Stimulated activated CD4-positive, alpha-beta T cell treated with anti-CD3 and anti-CD28 coated beads, Interleukin-12 subunit alpha, Interleukin-12 subunit beta, amount 100 ng/mL, for 24 hours (primary cell): Measurements from ENCODE around the gene GRXCR1.

ENCODE experiments used
- DNase-seq, 2 experiments: peaks; one replicate each; pipeline ENCODE4 v3.0.0-alpha.2; 2020; ENCODE audit warnings: low read depth in 2 of 2

Gene GRXCR1

GRCh38 chr4:42927946-42928345 is 35.4 kb downstream of the GRXCR1 start:
- no peak for DNase-seq

DNA sequence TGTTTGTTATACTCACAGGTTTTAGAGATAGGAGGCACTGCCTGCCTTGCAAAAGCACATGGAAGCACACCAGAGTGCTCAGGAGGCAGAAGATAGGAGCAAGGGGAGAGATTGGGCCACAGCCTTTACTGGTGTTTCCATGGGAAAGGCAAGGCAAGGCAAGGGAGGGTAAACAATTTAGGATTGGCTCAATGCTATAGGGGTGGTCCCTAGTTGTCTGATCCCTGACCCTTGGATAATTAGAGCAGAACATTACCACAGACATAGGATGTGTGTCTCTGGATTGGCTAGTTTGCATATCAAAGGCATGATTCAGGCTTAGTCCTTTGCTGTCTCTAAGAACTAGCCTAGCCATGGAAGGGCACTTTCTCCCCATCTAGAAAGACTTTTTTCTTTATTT is 36.1 kb downstream of the GRXCR1 start:
- DNase-seq = no peak

- DNase-seq = no peak
Observed at GRCh38 chr4:42942216-42942615, 49.7 kb downstream of the GRXCR1 start.

DNA sequence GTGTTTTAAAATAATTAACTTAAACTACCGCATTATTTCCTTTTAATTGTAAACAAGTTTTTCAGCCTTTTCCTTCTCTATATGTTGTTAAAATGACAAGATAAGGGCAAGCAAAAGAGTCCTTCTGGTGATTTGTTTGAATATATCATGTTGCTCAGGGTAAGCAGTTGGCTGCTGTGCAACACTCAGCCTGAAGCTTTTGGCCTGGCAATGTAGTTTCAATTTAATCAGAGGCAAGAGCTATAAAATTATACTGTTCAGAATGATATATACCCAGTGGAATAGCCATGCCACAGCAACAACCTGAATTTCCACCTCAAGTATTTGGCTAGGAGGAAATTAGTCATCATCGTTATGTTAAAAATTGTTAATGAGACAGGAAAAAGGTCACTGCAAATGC is 53.4 kb downstream of the GRXCR1 start:
- DNase-seq = no peak

DNA sequence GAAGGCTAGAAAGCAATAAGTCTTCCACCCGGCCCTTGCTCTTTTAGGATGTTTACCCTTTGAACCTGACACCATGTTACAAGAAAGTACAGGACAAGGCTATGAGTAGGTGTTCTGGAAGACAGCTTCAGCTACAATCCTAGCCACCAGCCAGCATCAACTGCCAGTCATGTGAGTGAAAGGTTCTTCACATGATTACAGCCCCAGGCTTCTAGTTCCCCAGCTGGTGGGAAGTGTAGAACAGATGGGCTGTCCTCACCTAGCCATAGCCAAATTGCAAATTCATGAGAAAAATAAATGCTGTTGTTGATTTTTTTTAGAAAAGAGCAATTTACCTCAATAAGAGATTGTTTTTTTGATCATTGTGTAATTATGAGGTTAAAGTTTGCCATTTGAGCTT is 60.8 kb downstream of the GRXCR1 start:
- DNase-seq = no peak

GRCh38 chr4:42954963-42955669 is 62.6 kb downstream of the GRXCR1 start:
- no peak for DNase-seq

- no peak for DNase-seq
Observed at GRCh38 chr4:42955746-42956505, 63.4 kb downstream of the GRXCR1 start.

GRCh38 chr4:42965326-42965725 is 72.8 kb downstream of the GRXCR1 start:
- DNase-seq = no peak

- DNase-seq = no peak
Observed at GRCh38 chr4:42985976-42986375, 93.5 kb downstream of the GRXCR1 start.

DNA sequence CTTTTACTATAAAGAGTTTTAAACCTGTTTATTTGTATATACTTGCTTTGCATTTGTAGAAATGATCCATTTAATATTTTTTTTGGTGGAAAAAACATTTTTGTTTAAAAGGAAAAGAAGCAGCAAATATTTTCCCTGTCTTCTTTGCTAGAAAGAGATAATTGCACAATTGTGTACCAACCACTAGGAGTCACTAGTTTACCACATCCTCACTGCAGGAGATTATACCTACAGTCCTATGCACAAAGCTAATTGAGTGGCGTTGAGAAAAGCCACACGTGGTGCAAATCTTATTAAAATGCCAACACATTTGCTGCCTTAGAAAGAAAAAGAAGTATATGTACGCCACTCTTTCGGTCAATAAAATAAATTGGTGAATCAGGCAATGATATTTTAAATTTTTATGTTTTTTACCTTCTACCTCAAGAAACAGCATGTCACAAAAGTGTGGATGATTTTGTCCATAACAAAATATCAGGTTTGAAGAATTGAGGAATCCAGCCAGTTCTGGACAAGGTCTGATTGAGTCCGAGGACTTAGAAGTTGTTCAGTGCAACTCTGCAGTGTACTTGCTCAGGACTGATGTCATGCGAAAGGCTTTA is 102.9 kb downstream of the GRXCR1 start:
- no peak for DNase-seq

- DNase-seq = no peak
Observed at GRCh38 chr4:43008793-43009192, 116.3 kb downstream of the GRXCR1 start.

DNA sequence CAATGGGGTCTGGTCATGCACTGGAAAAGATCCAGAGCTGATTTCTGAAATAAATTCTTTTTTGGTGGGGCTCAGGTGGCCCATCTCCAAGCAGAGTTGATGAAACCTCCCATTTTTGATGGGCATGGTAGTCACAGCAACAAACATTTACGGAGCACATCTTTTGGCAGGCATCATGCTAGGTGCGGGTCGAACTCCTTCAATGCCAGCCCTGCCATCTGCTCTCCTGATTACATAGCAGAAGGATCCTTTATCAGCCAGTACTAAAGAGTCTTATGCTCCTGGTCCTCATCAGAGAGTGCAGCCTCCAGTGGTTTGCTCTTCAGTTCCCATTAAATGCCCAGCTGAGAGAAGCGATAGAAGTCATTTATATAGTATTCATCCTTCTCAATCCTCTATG is 121.7 kb downstream of the GRXCR1 start:
- DNase-seq = no peak

- DNase-seq = no peak
Observed at GRCh38 chr4:43041632-43042031, 149.1 kb downstream of the GRXCR1 start.

- no peak for DNase-seq
Observed at GRCh38 chr4:43047058-43047457, 154.5 kb downstream of the GRXCR1 start.

- no peak for DNase-seq
Observed at GRCh38 chr4:43048570-43048969, 156.1 kb downstream of the GRXCR1 start.

GRCh38 chr4:43049326-43049725 is 156.8 kb downstream of the GRXCR1 start:
- no peak for DNase-seq

DNA sequence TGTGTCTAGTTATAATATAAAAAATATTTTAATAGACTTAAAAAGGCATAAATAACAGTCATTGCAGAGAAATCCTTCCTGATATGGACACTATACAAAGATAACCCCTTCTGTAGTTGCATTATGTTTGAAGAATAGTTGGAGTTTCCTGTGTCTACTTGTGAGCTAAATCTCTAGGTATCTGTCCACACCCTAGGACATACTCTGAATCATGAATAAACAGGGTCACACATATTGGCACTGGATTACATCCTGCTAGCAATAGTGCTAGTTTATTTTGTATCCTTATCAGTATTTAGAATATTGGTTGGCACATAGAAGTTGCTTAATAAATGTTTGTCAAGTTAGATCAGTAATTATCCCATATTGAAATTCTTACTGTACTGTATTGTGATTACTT is 173.9 kb downstream of the GRXCR1 start:
- DNase-seq = no peak

- no peak for DNase-seq
Observed at GRCh38 chr4:43071069-43071468, 178.6 kb downstream of the GRXCR1 start.
